Measurements from ENCODE around the gene PCSK4. TPM values are rescaled to one million over a fixed set of nuclear protein-coding genes. Genes with fewer than 3 reads are reported as not detected.
A peak's percentile ranks its signal among the peaks of the same experiment; 100 is the strongest.

PCSK4 gene
- polyA plus RNA-seq, 1 donor (not counting 4 experiments of a cell fraction or from before 2014, with no cell fraction given), result 0.25 TPM

DNA sequence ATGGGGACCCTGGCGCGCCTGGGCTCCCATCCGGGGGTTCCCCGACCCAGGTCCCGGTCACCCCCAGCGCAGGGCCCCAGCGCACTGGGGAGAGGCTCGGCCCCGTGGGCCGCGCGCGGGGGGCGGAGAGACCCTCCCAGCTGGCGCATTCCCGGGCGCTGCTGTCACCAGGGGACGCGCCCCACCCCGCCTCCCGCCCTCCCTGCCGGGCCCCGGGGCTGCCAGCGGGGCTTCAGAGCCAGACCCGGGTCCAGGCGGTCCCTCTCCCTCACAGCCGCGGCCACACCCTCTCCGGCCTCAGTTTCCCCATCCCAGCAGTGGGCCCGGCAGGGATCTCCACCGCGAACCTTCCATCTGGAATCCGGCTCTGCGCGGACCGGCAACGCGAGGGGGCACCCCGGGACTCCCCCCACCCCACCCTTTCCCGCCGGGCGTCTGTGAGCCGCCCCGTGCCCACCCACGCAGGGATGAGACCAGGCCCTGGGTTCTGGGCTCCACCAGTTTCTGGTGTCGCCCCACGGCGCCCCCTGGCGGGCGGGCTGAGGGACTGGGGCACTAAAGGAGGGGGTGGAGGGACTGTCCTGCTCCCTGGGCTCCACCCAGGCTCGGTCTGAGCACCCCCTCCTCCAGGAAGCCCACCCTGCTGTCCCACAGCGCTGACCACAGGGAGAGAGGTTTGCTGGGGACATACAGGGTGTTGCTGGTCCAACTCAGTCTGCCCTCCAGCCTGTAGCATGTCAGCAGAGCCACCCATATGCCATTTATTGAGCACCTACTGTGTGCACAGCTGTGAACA, 23.5 kb upstream of the PCSK4 start:
- peaks cover 5% of the 10 kb centered on the region for H3K4me1 ChIP-seq (ENCODE audit: control insufficient read depth, extremely low read depth, insufficient read depth, low read length)

DNA sequence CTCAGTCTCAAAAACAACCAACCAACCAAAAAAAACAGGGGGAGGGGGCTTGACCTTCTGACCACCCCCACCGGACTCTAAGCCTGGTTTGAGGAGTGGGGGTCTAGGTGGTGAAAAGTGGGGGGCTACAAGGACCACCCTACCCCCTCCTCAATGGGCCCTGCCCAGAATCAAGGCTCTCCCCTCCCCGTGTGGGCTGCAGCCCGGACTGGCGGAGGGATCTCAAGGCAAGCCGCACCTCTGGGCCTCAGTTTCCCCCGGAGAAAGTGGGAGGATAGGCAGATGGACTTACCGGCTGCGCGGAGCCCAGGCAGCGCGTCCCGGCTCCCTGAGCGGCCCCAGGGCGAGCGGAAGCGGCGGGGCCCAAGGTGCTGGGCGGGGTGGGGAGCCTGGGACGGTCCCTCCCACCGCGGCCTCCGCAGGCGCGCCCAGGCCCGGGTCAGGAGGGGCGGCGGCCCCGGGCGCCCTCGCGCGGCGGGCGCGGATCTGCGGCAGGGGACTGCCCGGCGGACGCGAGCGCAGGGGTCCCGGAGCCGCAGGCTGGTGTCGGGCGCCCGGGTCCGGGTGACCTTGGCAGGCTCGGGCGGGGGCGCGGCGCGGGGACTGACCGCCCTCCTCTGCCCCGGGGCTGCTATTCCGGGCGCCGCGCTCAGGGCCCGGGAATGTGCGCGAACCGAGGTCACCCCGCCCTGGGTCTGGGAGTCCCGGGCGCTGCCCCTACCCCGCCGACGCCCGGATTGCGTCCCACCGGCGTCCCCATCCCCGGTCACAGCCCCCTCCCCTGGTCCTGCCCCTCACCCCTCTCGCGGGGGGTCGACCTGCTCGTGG, 22.7 kb upstream of the PCSK4 start, which contains the start of gene ADAMTSL5:
TSS of gene ADAMTSL5 (minus strand) at position 349 of the 828 bp plus-strand sequence. CDS start 2,076 bp downstream, outside the sequence.
- peak within 1 kb of the TSS; percentile 57 to 81 (median 69) for H3K4me3 ChIP-seq (ENCODE audit: control insufficient read depth in 2 of 3, extremely low read depth in 1 of 3, insufficient read depth in 2 of 3, low read depth in 1 of 3, low read length in 3 of 3)
- no peaks in the 10 kb centered on the region for H3K9me1 ChIP-seq (ENCODE audit: control insufficient read depth, extremely low read depth, insufficient read depth, low read length)
- dilution Hi-C loops (cut with MboI; ENCODE audit: extremely low pct_ligation_motif_present, low sequenced_read_pairs), result no loop called here
- peak within 1 kb of the TSS; percentile 60 for H3K9ac ChIP-seq (ENCODE audit: control insufficient read depth, extremely low read depth, insufficient read depth, low read length)
- H3K79me2 ChIP-seq (ENCODE audit: control insufficient read depth, insufficient read depth, low read length), result no peaks in the 10 kb centered on the region
- no peaks in the 10 kb centered on the region for H4K20me1 ChIP-seq (ENCODE audit: control insufficient read depth, extremely low read depth, insufficient read depth, low read length)
- H3K36me3 ChIP-seq (ENCODE audit: control insufficient read depth in 2 of 2, extremely low read depth in 1 of 2, insufficient read depth in 2 of 2, low read length in 2 of 2), result peaks cover 0 to 2% of the 10 kb centered on the region in 2 experiments
- H3K4me2 ChIP-seq (ENCODE audit: control insufficient read depth, extremely low read depth, insufficient read depth, low read depth, low read length), result peak within 1 kb of the TSS; percentile 79
- no peak for FAIRE-seq
- H3K4me1 ChIP-seq (ENCODE audit: control insufficient read depth, extremely low read depth, insufficient read depth, low read length), result peaks cover 9% of the 10 kb centered on the region
- peak within 1 kb of the TSS; percentile 2 for H2AFZ ChIP-seq (ENCODE audit: control insufficient read depth, low read length)
- no peaks in the 10 kb centered on the region for H3K27me3 ChIP-seq (ENCODE audit: control insufficient read depth, extremely low read depth, insufficient read depth, low read length)
- no peak for DNase-seq (ENCODE audit: low read depth, low spot score)
- H3K9me3 ChIP-seq (ENCODE audit: control insufficient read depth, low read depth, low read length), result no peaks in the 10 kb centered on the region
- H3K27ac ChIP-seq (ENCODE audit: control insufficient read depth, insufficient read depth, low read length), result peak within 1 kb of the TSS; percentile 8
- TF ChIP-seq EZH2 (IDR thresholded peaks at IDR 0.05; ENCODE audit: low read length), result no peak
- TF ChIP-seq, protein P1, sequence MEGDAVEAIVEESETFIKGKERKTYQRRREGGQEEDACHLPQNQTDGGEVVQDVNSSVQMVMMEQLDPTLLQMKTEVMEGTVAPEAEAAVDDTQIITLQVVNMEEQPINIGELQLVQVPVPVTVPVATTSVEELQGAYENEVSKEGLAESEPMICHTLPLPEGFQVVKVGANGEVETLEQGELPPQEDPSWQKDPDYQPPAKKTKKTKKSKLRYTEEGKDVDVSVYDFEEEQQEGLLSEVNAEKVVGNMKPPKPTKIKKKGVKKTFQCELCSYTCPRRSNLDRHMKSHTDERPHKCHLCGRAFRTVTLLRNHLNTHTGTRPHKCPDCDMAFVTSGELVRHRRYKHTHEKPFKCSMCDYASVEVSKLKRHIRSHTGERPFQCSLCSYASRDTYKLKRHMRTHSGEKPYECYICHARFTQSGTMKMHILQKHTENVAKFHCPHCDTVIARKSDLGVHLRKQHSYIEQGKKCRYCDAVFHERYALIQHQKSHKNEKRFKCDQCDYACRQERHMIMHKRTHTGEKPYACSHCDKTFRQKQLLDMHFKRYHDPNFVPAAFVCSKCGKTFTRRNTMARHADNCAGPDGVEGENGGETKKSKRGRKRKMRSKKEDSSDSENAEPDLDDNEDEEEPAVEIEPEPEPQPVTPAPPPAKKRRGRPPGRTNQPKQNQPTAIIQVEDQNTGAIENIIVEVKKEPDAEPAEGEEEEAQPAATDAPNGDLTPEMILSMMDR (optimal IDR thresholded peaks at IDR 0.05 in 1 of 3, IDR thresholded peaks at IDR 0.05 in 1 of 3, conservative IDR thresholded peaks at IDR 0.05 in 1 of 3; ENCODE audit: extremely low read depth in 1 of 3, insufficient read depth in 2 of 3, low read length in 3 of 3), result peak in 1 of 3 experiments; percentile 54

More for the DNA sequence above, 23.5 kb upstream of the PCSK4 start:
- H3K9ac ChIP-seq (ENCODE audit: control insufficient read depth, extremely low read depth, insufficient read depth, low read length), result peak overlapping the region; percentile 60
- TF ChIP-seq EZH2 (IDR thresholded peaks at IDR 0.05; ENCODE audit: low read length), result no peak
- TF ChIP-seq, protein P1 (optimal IDR thresholded peaks at IDR 0.05 in 1 of 3, IDR thresholded peaks at IDR 0.05 in 1 of 3, conservative IDR thresholded peaks at IDR 0.05 in 1 of 3; ENCODE audit: extremely low read depth in 1 of 3, insufficient read depth in 2 of 3, low read length in 3 of 3), result peak; percentile 61 to 95 (median 79)
- no peaks in the 10 kb centered on the region for H3K79me2 ChIP-seq (ENCODE audit: control insufficient read depth, insufficient read depth, low read length)
- no peaks in the 10 kb centered on the region for H3K27me3 ChIP-seq (ENCODE audit: control insufficient read depth, extremely low read depth, insufficient read depth, low read length)
- peak overlapping the region; percentile 8 for H3K27ac ChIP-seq (ENCODE audit: control insufficient read depth, insufficient read depth, low read length)
- DNase-seq (ENCODE audit: low read depth, low spot score), result no peak
- no peak for FAIRE-seq
- H3K9me3 ChIP-seq (ENCODE audit: control insufficient read depth, low read depth, low read length), result no peaks in the 10 kb centered on the region
- dilution Hi-C loops (cut with MboI; ENCODE audit: extremely low pct_ligation_motif_present, low sequenced_read_pairs), result no loop called here
- H2AFZ ChIP-seq (ENCODE audit: control insufficient read depth, low read length), result no peak overlapping the region
- peaks cover 0 to 2% of the 10 kb centered on the region in 2 experiments for H3K36me3 ChIP-seq (ENCODE audit: control insufficient read depth in 2 of 2, extremely low read depth in 1 of 2, insufficient read depth in 2 of 2, low read length in 2 of 2)
- H3K4me2 ChIP-seq (ENCODE audit: control insufficient read depth, extremely low read depth, insufficient read depth, low read depth, low read length), result peak overlapping the region; percentile 79
- peak overlapping the region; percentile 34 to 81 (median 57) for H3K4me3 ChIP-seq (ENCODE audit: control insufficient read depth in 2 of 3, extremely low read depth in 1 of 3, insufficient read depth in 2 of 3, low read depth in 1 of 3, low read length in 3 of 3)
- H4K20me1 ChIP-seq (ENCODE audit: control insufficient read depth, extremely low read depth, insufficient read depth, low read length), result no peaks in the 10 kb centered on the region
- H3K9me1 ChIP-seq (ENCODE audit: control insufficient read depth, extremely low read depth, insufficient read depth, low read length), result no peaks in the 10 kb centered on the region
